NT2/D1 (cell line): ENCODE data around the gene NPAS1.

Experiments used
- SUZ12 ChIP-seq: IDR thresholded peaks from 2 replicates; pipeline ENCODE4 v1.6.1; 2011; ENCODE audit not compliant: insufficient read length, insufficient read depth; ENCODE audit errors: extremely low read depth
- ZNF274 ChIP-seq: IDR thresholded peaks from 2 replicates; pipeline ENCODE4 v1.6.1; 2011; ENCODE audit warnings: mild to moderate bottlenecking, low read depth, low read length

DNA sequence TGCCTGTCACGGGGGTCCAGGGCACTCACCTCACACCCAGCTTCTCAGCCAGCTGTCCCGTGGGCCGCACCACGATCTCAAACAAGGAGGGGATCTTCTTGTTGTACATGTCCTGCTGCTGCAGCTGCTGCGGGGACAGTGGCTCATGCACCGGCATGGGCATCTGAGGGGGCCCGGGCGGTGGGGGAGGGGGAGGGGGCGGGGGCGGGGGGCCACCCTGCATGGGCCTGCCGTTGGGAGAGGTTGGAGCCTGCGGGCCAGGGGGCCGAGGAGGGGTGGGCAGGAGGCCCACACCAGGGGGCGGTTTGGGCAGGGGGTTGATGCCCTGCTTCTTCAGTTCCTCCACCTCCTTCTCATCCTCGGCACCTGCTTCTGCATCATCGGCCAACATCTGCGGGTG, 52.7 kb downstream of the NPAS1 start:
- TF ChIP-seq SUZ12 (no peak), ZNF274 (no peak)
